NCI-H345 (cell line): ENCODE data around the gene SMAD3.

Experiments
- DNase-seq: peaks from one replicate; lab custom pipeline; 2025; lab: John Stamatoyannopoulos, UW

SMAD3 gene

GRCh38 chr15:67127965-67128364, 62.6 kb downstream of the SMAD3 start:
- no peak for DNase-seq

GRCh38 chr15:67130166-67130565, 64.8 kb downstream of the SMAD3 start:
- no peak for DNase-seq

GRCh38 chr15:67130673-67131601, 65.5 kb downstream of the SMAD3 start:
- no peak for DNase-seq

GRCh38 chr15:67132276-67132675, 66.9 kb downstream of the SMAD3 start:
- DNase-seq = no peak

- DNase-seq = no peak
Measured at GRCh38 chr15:67133026-67133425, 67.6 kb downstream of the SMAD3 start.

GRCh38 chr15:67133738-67134066, 68.3 kb downstream of the SMAD3 start:
- no peak for DNase-seq

- no peak for DNase-seq
Measured at GRCh38 chr15:67134067-67134838, 68.9 kb downstream of the SMAD3 start.

- no peak for DNase-seq
Measured at GRCh38 chr15:67134871-67135492, 69.6 kb downstream of the SMAD3 start.

- DNase-seq = no peak
Measured at GRCh38 chr15:67135494-67135893, 70.1 kb downstream of the SMAD3 start.

- no peak for DNase-seq
Measured at GRCh38 chr15:67136802-67137201, 71.4 kb downstream of the SMAD3 start.

GRCh38 chr15:67137319-67137718, 71.9 kb downstream of the SMAD3 start:
- no peak for DNase-seq

- no peak for DNase-seq
Measured at GRCh38 chr15:67137951-67138848, 72.8 kb downstream of the SMAD3 start.

- no peak for DNase-seq
Measured at GRCh38 chr15:67138891-67139855, 73.8 kb downstream of the SMAD3 start.

- no peak for DNase-seq
Measured at GRCh38 chr15:67140078-67140833, 74.9 kb downstream of the SMAD3 start.

- DNase-seq = no peak
Measured at GRCh38 chr15:67142092-67142766, 76.8 kb downstream of the SMAD3 start.

GRCh38 chr15:67142767-67143100, 77.3 kb downstream of the SMAD3 start:
- no peak for DNase-seq

- no peak for DNase-seq
Measured at GRCh38 chr15:67143646-67144045, 78.2 kb downstream of the SMAD3 start.

- no peak for DNase-seq
Measured at GRCh38 chr15:67144609-67145311, 79.4 kb downstream of the SMAD3 start.

GRCh38 chr15:67145312-67145610, 79.9 kb downstream of the SMAD3 start:
- DNase-seq = no peak
